Lower leg skin (tissue), 4 donors: ENCODE data around the gene ALX4. TPM values are rescaled to one million over a fixed set of nuclear protein-coding genes. Genes with fewer than 3 reads are reported as not detected.

ENCODE experiments used
- DNase-seq, 2 donors: peaks; one replicate each; pipeline ENCODE4 v3.0.0-alpha.2; 2019; ENCODE audit warnings: low spot score in 2 of 2
- H3K4me3 ChIP-seq: fragments of 200-600 bp; sonication (generic); 2 replicates; pipeline ENCODE4 v1.5.1; 2017; ENCODE audit warnings: mild to moderate bottlenecking, low read depth; ENCODE audit not compliant: poor library complexity, severe bottlenecking
- CTCF ChIP-seq, 3 donors: fragments of 450-650 bp; IDR thresholded peaks; one replicate each; pipeline ENCODE4 v1.5.1; 2016; ENCODE audit warnings: antibody characterized with exemption in 3 of 3, mild to moderate bottlenecking in 3 of 3, moderate library complexity in 2 of 3
- POLR2A ChIP-seq, 2 donors: fragments of 450-650 bp; IDR thresholded peaks; one replicate each; pipeline ENCODE4 v1.6.1; 2016 to 2017; ENCODE audit warnings: antibody characterized with exemption in 2 of 2, mild to moderate bottlenecking in 1 of 2, moderate library complexity in 1 of 2
- WGBS, 2 donors: methylation state at CpG; one replicate each; pipeline ENCODE4 v1.1.5; 2018; 5-methylcytosine and 5-hydroxymethylcytosine counted together
- intact Hi-C: fragments of 100-400 bp; cut with DNase I; formaldehyde crosslinking; loops from one replicate; pipeline ENCODE4 v1.15.0; 2023; ENCODE audit warnings: low total_unique reads
- total RNA-seq, 4 donors: library from RNA; depleted of rRNA; stranded (reverse); fragments of >200 nt; gene quantifications; one replicate each; pipeline ENCODE4 v1.1.0, GENCODE V29; 2016

Gene ALX4
- total RNA-seq, 4 donors from 2014 or later: 0.04 to 1.7 (median 0.96) TPM; not detected in 1

GRCh38 chr11:44322243-44322642 lies 12.3 kb upstream of the ALX4 start:
- TF ChIP-seq POLR2A (IDR thresholded peaks at IDR 0.05): no peak
- no peak for TF ChIP-seq CTCF (IDR thresholded peaks at IDR 0.05)
- H3K4me3 ChIP-seq: no peak overlapping the region
- DNase-seq: no peak
- 27 to 35% methylated on average over 6 of the region's 6 CpGs for WGBS, 2 donors
- intact Hi-C loops: no loop called here

- intact Hi-C loops: no loop called here
- TF ChIP-seq CTCF (IDR thresholded peaks at IDR 0.05) (no peak), POLR2A (IDR thresholded peaks at IDR 0.05) (no peak)
- WGBS, 2 donors: 17 to 33% methylated on average over 4 of the region's 4 CpGs
- no peak overlapping the region for H3K4me3 ChIP-seq
- DNase-seq: no peak
These were observed 11.1 kb upstream of the ALX4 start for GRCh38 chr11:44321059-44321458.

- DNase-seq: no peak
- no peak overlapping the region for H3K4me3 ChIP-seq
- 29 to 33% methylated on average over 19 to 20 of the region's 20 CpGs for WGBS, 2 donors
- intact Hi-C loops: no loop called here
- TF ChIP-seq POLR2A (IDR thresholded peaks at IDR 0.05) (no peak), CTCF (IDR thresholded peaks at IDR 0.05) (no peak)
These were observed 10.5 kb upstream of the ALX4 start for GRCh38 chr11:44320289-44320973.

- intact Hi-C loops: no loop called here
- WGBS, 2 donors: 3 to 11% methylated on average over 4 to 52 of the region's 53 CpGs
- no peak overlapping the region for H3K4me3 ChIP-seq
- TF ChIP-seq POLR2A (IDR thresholded peaks at IDR 0.05): no peak
- TF ChIP-seq CTCF (IDR thresholded peaks at IDR 0.05): no peak
- DNase-seq: no peak
These were observed 9.8 kb upstream of the ALX4 start for GRCh38 chr11:44319552-44320288.

GRCh38 chr11:44319170-44319551 lies 9.2 kb upstream of the ALX4 start:
- WGBS, 2 donors: 16 to 30% methylated on average over 15 of the region's 15 CpGs
- intact Hi-C loops: no loop called here
- no peak for DNase-seq
- TF ChIP-seq CTCF (IDR thresholded peaks at IDR 0.05) (no peak), POLR2A (IDR thresholded peaks at IDR 0.05) (no peak)
- no peak overlapping the region for H3K4me3 ChIP-seq
